ENCODE measurements around the gene SPART.
"Not testable (repeated sequence)": the region's sequence is repeated elsewhere in the genome, so short reads cannot be mapped to it uniquely, and the experiment has no call there.

Gene SPART

DNA sequence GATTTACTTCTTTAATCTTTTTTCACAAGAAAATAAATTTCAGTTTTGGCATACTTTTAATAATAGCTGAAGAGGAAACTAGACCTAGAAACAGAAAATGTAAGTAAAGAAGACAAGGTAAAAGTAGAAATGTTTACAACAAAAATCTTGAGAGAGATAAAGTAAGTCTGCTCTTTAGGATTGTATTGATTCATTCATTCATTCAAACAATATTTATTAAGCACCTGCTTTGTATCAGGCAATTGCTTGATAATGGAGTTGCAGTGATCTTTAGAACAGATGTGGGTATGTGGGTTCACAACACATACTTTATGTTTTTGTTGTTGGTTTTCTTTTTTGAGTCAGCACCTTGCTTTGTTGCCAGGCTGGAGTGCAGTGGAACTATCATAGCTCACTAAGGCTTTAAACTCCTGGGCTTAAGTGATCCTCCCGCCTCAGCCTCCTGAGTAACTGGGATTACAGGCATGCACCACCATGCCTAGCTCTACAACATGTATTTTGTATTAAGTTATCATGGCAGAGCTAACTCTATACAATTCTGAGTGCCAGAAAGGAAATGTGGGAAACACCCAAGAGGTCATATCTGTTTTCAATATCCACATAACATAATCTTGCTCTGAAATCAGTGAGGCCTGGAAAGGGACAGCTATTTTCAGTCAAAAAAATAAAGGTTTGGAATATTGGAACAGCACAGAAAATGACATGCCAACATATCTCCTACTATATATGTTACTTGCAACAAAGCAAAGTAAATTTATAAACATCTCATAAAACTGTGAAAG, 8.8 kb upstream of the SPART start:
- no peak for DNase-seq

DNA sequence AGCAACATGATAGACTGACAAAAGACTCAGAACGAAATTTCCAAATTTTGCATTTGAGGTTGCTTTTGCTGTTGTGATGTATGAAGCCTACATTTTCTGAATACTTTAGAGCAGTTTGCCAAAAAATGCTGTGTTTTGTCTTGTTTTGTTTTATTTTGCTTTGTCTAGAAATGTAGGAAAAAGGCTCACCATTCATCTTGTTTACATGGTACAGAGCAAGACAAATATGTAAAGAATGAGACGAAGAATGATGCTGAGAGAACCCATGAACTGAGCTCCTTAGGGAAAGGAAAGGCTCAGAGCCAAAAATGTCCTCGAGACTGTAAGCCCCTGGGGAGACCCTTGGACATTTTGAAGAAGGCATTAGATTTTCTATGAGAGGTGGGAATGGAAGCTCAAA, 6.8 kb upstream of the SPART start:
- DNase-seq: no peak

DNA sequence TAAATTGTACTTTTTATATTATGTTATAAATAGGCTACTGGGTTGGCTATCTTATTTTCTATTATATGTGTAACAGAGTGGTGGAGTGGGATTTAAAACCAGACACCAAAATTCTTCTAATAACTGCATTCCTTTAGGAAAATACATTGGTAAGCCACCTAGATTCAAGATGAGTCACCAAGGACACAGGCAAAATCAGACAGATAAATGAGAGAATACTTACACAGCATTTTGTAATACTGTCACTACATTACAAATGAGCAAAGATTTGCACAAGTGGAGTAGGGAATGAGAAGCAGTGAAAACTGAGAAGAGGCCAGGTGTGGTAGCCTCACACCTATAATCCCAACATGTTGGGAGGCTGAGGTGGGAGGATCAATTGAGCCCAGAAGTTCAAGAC, 6.2 kb upstream of the SPART start:
- DNase-seq: no peak

DNA sequence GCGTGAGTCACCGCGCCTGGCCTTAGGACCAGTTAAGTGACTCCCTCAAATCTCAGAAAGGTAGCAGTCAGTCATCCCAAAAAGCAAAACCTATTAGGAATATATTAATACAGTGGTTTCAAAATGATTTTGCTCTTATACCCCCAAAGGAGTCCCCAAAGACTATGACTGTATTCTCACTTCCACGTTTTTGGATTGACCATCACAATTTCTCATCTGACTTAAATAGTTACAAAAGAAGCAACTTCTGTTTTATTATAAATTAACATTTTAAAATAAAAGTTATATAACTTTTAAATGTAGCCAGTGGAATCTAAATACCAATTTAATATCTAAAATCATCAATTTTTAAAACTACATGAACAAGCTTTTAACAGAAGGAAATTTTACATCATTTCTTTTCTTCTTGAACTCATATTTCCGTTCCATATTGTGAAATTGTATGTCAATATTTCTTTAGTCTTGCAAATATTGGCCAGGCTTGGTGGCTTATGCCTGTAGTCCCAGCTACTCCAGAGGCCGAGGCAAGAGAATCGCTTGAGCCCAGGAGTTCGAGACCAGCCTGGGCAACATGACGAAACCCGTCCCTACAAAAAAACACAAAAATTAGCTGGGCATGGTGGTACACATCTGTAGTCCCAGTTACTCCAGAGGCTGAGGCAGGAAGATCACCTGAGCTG, 1.5 kb upstream of the SPART start:
- no peak for DNase-seq

DNA sequence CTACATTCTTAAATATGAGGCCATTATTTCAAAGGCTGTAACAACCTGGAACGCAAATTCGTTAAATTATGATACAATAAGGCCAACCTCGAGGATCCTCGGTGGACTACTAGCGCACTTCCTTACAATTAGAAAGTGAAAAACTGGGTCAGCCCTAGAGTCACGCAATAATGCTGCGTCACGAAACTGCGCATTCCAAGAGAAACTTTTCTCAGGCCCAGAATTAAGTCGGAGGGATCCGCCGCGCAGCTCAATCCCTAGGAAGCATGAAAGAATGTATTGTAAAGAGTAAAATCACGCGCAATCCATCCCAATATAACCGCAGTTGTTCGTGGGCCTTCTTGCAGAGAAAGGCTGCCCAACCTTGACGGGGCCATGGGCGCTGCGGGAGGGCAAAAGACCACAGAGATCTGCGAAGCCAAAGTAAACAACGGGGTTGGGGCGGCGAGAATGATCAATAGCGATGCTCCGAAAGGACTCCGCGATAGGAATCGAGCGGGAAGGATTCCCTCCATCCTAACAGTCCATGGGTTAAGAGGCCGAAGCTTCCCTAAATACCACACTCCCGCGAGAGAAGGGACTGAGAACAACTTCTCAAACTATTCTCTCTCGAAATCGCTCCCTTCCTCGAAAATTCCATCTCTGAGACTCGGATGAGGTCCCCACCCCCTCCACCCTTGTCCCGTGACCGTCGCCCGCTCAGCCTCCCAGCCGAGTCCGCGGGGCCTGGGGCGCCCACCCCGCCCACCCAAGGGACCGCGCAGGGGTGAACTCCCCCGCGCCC, 564 bp downstream of the SPART start:
- peak; percentile 58 to 86 for DNase-seq

DNA sequence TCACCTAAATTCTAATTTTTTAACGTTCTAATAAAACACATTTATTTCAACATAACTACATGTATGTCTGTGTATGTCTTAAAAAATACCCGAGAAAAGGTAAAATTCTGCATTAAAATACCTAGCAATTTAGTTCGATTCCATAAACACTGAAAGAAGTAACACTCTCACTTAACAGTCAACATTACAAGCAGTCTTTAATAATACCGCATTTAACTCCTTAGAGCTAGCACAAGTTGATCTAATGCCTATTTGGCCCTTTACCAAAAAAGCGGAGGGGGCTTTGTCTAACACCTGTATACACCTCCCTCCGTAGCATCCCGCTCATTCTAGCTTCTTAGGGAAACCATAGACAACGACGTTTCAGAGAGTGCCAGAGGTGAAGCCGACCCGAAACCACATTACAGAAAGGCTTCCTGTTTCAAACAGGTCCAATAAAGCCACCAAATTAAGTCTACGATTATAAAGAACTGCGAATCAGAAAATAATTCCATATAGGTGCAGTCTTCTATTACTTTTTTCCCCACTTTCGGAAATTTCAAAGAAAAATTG, 1.2 kb downstream of the SPART start:
- DNase-seq: peak in 1 of 2 donors; percentile 8

DNA sequence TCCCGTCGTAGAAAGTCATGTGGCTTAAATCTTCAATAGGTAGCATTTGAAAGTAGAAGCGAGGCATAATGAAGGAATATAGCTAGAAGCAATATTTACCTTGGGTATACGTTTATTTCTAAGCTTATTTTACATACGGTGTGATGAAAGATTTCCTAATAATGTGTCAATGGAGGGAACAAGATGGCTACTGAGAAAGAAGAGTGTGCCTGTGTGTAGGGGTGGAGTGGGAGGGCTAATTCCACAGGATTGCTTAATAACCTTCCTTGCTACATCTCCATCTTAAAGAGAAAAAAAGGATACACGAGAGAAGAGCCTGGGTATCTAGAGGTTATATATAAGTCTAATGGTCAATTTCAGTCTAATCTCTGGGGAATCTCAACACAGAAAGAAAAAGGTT, 2.0 kb downstream of the SPART start:
- DNase-seq: no peak

DNA sequence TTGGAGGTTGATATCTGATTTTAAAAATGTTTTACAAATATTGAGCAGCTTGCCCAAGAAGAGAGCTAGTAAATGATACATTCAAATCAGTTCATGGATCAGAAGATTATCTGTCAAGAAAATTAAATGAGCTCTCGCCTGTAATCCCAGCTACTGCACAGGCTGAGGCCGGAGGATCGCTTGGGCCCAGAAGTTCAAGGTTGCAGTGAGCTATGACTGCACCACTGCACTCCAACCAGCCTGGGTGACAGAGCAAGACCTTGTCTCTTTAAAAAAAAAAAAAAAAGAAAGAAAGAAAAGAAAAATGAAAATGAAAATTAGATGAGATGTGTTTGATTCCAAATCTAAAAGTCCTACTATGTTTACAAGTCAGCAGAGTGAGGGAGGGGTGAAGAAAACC, 2.4 kb downstream of the SPART start:
- no peak for DNase-seq

DNA sequence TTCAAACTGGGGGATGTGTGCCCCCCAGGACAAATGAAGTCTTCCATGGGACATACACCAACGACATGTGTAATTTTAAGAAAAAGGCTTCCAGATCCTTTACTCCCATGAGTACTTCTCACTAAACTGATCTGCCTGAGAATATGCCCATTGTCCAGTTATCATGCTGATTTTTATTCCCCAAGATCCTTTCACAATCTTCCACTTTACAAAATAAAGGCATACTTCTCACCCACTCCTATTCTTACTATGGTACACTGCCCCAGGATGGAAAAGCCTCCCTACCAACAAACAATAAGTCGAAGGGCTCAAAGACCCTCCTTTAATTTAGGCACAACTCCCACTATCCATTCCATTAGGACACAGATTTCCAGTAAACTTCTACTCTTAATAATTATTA, 3.5 kb downstream of the SPART start:
- DNase-seq: no peak

DNA sequence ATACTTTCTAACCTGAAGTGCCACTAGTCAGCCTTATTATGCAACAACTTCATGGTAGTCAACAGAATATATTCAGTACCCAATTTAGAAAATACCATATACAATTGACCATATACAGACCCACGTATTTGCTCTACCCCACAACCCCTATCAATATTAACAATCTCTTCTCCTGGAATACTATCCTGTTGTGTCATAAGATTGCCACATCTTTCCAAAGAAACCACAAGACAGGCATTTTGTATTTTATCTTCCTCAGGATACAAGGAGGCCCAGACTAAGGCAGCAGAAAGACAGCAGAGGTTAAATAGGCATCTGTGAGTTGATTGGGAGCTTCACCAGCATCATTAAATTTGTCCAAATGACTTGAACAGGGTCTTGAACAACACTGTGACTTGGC, 4.5 kb downstream of the SPART start:
- no peak for DNase-seq

DNA sequence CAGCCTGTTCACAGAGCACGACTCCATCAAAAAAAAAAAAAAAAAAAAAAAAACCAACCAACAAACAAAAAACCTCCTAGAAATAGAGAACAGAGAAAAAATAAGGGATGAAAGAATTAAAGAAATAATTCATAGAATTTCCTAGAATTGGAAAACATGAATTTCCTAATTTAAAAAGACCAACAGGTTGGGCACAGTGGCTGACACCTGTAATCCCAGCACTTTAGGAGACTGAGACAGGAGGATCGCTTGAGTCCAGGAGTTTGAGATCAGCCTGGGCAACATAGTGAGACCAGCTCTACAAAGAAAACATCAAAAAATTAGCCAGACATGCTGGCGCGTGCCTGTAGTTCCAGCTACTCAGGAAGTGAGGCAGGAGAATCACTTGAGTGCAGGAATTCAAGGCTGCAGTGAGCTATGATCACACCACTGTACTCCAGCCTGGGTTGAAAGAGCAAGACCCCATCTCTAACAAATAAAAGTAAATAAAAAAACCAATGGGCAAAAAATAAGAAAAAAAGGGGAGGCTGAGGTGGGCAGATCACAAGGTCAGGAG, 6.5 kb downstream of the SPART start:
- DNase-seq: no peak

DNA sequence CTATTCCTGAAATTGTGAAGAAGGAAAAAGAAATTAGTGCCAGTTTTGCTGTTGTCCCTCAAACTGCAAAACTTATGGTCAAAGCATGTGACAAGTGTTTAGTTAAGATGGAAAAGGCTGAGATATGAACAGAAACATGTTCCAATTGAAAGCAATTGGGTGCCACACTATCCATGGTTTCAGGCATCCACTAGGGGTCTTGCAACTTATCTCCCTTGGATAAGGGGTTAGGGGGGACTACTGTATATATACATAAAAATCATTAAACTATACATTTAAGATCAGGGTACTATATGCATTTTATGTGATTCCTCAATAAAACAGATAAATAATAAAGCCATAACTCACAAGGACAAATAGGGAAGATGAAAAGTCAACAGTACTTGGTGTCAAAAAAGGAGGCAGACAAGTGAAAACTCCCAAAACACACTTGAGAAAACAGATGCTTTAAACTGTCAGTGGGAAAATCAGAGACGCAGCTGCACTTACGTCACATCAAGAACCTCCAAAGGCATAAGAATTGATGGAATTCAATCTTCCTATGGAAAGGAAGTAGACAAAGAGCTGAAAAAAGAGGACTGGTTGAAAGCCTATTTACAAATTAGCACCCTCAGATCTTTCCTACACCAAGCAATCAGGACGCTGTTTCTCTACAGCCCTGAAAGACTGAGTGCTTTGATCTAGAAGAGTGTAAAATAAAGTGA, 8.1 kb downstream of the SPART start:
- DNase-seq: no peak

DNA sequence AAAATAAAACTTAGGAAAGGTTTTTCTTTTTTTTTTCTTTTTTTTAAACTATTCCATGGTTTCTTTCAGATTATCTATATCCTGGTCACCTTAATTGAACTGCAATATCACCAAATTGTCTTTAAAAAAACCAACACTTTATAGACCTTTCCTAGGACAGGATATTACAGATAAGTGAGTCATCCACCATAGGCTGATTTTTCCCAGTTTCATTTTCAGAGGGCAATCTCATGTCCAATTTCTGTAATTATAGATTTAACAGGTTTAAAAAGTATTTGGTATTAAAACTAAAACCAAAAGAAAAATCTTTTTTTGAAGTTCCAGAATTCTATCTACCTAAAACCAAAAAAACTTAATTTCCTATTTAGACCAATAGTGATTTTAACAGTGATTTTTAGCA, 13.2 kb downstream of the SPART start:
- DNase-seq: no peak

DNA sequence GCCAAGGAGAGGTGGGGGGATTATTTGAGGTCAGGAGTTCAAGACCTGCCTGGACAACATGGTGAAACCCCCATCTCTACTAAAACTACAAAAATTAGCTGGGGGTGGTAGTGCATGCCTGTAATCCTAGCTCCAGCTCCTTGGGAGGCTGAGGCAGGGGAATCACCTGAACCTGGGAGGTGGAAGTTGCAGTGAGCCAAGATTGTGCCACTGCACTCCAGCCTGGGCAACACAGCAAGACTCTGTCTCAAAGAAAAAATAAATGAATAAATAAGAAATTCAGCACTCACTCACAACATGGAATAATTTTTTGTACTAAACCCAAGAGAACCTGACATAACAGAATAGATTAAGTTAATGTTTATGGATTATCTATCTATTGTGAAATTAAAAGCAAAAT, 13.9 kb downstream of the SPART start:
- DNase-seq: not testable (repeated sequence)

DNA sequence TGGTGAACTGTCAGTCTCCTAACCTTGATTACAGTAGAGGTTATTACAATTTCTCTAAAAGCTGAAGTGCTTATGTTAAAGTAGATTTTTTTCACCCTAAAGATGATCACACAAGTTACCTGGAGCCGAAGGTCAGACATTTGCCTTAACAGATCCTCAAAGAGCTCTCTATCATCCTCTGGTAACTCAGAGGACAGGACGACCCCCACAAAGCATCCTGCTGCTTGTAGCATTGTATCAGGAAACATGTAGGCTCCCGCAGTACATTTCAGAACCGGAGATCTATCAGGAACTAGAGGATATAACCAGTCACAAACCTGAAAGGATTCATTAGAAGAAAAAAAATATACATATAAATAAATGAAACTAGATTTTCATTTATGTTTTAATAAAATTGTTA, 14.9 kb downstream of the SPART start:
- DNase-seq: no peak

DNA sequence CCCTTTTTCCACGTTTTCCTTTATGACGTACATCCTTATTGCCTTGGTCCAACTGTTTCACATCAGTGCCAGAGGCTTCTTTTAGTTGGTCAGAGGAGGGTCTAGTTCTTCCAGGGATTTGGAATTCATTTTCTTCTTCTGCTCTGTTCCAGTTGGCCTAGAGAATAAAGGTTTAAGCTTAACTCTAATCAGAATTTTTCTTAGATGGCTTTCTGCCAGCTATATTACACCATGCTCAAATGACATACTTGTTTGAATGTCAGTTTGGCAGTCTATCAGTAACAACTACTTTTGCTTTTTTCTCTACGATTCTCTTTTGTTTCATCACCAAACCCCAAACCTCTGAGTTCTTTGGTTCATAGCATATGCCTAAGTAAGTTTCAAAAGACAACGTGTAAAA, 16.8 kb downstream of the SPART start:
- DNase-seq: no peak

DNA sequence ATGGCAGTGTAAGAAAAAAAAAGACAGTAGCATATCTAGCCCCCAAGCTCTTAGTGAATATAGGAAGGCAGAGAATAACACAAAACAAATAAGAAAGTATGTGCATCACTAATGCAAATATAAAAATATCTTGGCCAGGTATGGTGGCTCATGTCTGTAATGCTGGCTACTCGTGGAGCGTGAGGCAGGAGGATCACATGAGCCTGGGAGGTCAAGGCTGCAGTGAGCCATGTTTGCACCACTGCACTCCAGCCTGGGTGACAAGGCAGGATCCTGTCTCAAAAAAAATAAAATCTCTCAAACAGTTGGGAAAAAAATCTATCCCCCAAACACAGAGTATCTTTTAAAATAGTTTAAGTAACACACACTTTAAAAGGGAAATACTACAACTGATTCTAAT, 17.4 kb downstream of the SPART start:
- DNase-seq: no peak

DNA sequence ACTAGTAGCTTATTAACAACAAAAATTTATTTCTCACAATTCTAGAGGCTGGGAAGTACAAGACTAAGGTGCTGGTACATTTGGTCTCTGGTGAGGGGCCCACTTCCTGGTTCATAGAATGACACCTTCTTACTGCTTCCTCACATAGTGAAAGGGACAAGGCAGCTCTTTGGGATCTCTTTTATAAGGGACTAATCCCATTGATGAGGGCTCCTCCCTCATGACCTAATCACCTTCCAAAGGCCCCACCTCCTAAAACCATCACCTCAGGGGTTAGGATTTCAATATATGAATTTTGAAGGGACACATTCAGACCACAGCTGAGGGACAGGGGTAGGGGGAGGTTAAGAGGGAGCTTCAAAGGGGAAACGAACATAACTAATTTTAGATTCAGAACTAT, 20.3 kb downstream of the SPART start:
- DNase-seq: no peak

DNA sequence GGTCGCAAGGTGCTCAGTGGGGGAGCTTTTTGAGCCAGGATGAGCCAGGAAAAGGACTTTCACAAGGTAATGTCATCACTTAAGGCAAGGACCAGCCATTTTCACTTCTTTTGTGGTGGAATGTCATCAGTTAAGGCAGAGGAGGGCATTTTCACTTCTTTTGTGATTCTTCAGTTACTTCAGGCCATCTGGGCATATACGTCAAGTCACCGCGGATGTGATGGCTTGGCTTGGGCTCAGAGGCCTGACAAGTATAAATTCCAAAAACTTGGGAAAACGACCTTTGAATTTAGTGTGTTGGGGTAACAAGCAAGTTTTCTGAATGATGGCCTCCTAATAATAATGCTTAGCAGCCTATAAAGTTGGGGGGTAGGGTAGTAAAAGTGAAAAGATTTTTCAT, 21.3 kb downstream of the SPART start:
- DNase-seq: not testable (repeated sequence)

DNA sequence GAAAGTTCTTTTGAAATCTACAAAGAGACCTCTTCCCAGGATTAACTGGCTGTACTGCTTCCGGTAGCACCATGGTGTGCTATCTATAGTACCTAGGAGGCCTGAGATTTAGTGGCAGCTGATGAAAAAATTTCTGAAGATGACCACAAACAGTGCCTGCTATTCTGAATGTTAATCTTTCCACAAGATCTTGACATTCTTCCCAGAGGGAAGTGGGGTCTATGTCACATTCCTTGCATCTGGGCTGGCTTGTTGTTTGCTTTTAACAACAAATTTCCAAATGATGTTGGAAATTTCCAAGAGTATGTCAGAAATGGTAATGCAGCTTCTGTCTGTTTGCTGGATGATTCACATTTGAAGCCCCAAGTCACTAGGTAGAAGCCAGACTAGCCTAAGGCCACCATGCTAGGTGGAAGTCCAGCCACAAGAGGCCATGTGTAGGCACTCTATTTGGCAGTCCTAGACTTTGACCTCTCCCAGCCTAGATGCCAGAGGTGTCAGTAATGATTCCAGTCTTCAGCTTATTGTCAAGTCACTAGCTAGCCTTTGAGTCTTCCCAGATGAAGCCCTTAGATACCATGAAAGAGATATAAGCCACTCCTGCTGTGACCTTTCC, 22.1 kb downstream of the SPART start:
- no peak for DNase-seq

DNA sequence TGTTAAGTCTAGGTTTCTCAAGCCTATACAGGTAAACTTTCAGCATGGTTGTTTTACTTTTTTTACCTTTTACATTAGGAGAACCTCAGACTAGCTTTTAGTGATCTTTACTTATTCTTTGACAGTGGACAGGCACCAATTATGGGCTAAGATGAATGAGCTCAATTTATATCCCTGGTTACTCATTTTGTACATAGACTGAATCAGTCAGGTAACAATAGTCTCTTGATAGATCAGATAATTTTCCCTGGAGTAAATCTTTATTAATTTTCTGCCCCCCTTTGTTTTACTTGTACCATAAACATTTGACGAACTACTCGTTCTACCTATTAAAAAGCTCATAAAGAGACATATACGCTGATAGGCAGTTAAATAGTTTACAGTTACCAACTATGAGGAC, 22.8 kb downstream of the SPART start:
- no peak for DNase-seq

DNA sequence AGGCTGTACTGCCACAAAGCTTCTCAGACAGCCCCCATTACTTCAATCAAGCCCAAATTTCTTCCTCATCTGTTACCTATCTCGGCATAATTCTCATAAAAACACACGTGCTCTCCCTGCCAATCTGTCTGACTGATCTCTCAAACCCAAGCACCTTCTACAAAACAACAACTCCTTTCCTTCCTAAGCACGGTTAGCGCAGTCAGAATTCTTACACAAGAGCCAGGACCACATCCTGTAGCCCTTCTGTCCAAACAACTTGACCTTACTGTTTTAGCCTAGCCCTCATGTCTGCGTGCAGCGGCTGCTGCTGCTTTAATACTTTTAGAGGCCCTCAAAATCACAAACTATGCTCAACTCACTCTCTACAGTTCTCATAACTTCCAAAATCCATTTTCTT, 26.4 kb downstream of the SPART start:
- not testable (repeated sequence) for DNase-seq

Data from hippocampal formation (tissue), 2 donors.